Activated CD8-positive, alpha-beta T cell treated with anti-CD3 and anti-CD28 coated beads for 36 hours (primary cell): ENCODE data around the gene MED8. TPM values are rescaled to one million over a fixed set of nuclear protein-coding genes. Genes with fewer than 3 reads are reported as not detected.

Experiments
- ATAC-seq: fragments of 200-7000 bp; cut with Tn5 transposase; one replicate; pipeline ENCODE4 v1.10.0; 2021; ENCODE audit warnings: mild to moderate bottlenecking, moderate library complexity
- CTCF ChIA-PET: fragments of 350-600 bp; sonication (Branson Sonifier 250); formaldehyde crosslinking; loops from one replicate; lab custom pipeline; 2021; ENCODE audit warnings: antibody characterized with exemption; lab: Charles Lee
- POLR2A ChIA-PET: fragments of 350-600 bp; sonication (Branson Sonifier 250); formaldehyde crosslinking; loops from one replicate; lab custom pipeline; 2021; ENCODE audit warnings: antibody characterized with exemption; lab: Charles Lee
- DNase-seq: peaks from one replicate; pipeline ENCODE4 v3.0.0-alpha.2; 2020
- H3K27ac Mint-ChIP-seq: one replicate; pipeline ENCODE4 v1.8.0; 2021; ENCODE audit warnings: mild to moderate bottlenecking, mixed read lengths
- H3K27me3 Mint-ChIP-seq: one replicate; pipeline ENCODE4 v1.8.0; 2021; ENCODE audit warnings: mixed read lengths
- H3K36me3 Mint-ChIP-seq: one replicate; pipeline ENCODE4 v1.8.0; 2021; ENCODE audit warnings: low read depth, mixed read lengths
- H3K4me1 Mint-ChIP-seq: one replicate; pipeline ENCODE4 v1.8.0; 2021; ENCODE audit warnings: low read depth, mixed read lengths
- H3K4me3 Mint-ChIP-seq: one replicate; pipeline ENCODE4 v1.8.0; 2021; ENCODE audit warnings: mild to moderate bottlenecking, moderate library complexity, mixed read lengths
- H3K9me3 Mint-ChIP-seq: one replicate; pipeline ENCODE4 v1.8.0; 2021; ENCODE audit warnings: mixed read lengths
- intact Hi-C: fragments of 100-400 bp; cut with micrococcal nuclease; formaldehyde crosslinking; loops from one replicate; pipeline ENCODE4 v1.10.0; 2022
- total RNA-seq, 2 experiments: library from RNA; stranded (reverse); gene quantifications; one replicate each; pipeline ENCODE4 v1.2.3, GENCODE V29; 2021
- TF ChIP-seq, protein P1 (sequence below): fragments of 200-600 bp; IDR thresholded peaks from one replicate; pipeline ENCODE4 v1.8.0; 2022; ENCODE audit warnings: antibody characterized with exemption, mild to moderate bottlenecking

Gene MED8
- total RNA-seq, 2 experiments from 2014 or later: 33.5 to 34.5 TPM

- Mint-ChIP-seq H3K36me3 (peaks cover 73% of the 10 kb centered on the region), H3K27ac (peak overlapping the region; percentile 4), H3K27me3 (no peaks in the 10 kb centered on the region), H3K9me3 (no peaks in the 10 kb centered on the region), H3K4me1 (peaks cover 47% of the 10 kb centered on the region), H3K4me3 (no peak overlapping the region)
- POLR2A ChIA-PET: interaction anchor here (0.6 to 1.0 kb wide), 3 partner anchors 21 to 360 kb away, joined by 3 to 4 read pairs (median 3); no protein-coding TSS in a partner anchor
- TF ChIP-seq, protein P1, sequence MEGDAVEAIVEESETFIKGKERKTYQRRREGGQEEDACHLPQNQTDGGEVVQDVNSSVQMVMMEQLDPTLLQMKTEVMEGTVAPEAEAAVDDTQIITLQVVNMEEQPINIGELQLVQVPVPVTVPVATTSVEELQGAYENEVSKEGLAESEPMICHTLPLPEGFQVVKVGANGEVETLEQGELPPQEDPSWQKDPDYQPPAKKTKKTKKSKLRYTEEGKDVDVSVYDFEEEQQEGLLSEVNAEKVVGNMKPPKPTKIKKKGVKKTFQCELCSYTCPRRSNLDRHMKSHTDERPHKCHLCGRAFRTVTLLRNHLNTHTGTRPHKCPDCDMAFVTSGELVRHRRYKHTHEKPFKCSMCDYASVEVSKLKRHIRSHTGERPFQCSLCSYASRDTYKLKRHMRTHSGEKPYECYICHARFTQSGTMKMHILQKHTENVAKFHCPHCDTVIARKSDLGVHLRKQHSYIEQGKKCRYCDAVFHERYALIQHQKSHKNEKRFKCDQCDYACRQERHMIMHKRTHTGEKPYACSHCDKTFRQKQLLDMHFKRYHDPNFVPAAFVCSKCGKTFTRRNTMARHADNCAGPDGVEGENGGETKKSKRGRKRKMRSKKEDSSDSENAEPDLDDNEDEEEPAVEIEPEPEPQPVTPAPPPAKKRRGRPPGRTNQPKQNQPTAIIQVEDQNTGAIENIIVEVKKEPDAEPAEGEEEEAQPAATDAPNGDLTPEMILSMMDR: no peak
- CTCF ChIA-PET: no interaction called here
- ATAC-seq (no peak), DNase-seq (no peak)
- intact Hi-C loops: no loop called here
Observed at GRCh38 chr1:43363935-43364525, 25.6 kb downstream of the MED8 start.

DNA sequence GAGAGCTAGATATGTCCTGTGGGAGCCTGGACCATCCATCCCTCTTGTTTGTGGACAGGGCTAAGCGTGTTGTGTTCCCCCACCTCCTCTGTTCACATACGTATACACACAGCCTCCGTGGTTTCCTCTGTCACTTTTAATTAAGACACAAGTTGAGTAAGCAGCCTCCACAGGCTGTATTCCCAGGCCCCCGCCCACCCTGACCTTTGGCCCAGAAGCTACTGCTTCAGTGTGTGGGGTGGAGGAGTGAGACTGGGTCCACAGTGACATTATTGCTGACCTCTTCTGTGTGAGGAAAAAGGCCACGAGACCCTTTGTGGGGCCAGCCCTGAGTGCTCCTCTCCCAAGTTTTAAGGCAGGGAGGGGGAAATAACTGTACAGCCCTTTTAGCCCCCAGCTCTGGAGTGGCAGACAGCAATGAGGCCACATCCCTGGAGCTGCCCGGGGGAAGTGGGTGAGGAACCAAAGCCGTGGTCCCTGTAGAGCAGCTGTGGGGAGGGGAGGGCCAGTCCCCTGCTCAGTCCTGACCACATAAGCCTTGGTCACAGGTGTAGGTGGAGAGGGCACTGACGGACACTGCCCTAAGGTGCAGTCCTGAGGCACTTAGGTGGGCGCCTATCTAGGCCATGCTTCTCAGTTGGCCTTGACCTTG lies 26.2 kb downstream of the MED8 start:
- Mint-ChIP-seq H3K36me3 (peaks cover 70% of the 10 kb centered on the region), H3K4me1 (peaks cover 45% of the 10 kb centered on the region), H3K27me3 (no peaks in the 10 kb centered on the region), H3K4me3 (no peak overlapping the region), H3K9me3 (no peaks in the 10 kb centered on the region), H3K27ac (peak overlapping the region; percentile 78)
- no peak for ATAC-seq
- TF ChIP-seq, protein P1: no peak
- peak; percentile 45 for DNase-seq
- POLR2A ChIA-PET: interaction anchor here (1.0 kb wide), 1 partner anchor 21 kb away, joined by 4 read pairs; no protein-coding TSS in a partner anchor
- intact Hi-C loops: no loop called here
- CTCF ChIA-PET: no interaction called here

DNA sequence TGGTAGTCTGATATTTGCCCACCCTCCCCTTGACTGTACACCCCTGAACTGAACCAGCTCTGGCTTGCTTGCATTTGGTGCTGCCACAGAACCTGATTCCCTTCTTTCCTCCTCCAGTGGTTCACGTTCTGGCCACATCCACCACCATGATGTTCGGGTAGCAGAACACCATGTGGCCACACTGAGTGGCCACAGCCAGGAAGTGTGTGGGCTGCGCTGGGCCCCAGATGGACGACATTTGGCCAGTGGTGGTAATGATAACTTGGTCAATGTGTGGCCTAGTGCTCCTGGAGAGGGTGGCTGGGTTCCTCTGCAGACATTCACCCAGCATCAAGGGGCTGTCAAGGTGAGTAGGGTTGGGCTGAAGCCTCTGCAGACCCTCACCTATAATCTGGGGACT lies 29.0 kb downstream of the MED8 start:
- TF ChIP-seq, protein P1: no peak
- ATAC-seq: no peak
- Mint-ChIP-seq H3K36me3 (peaks cover 62% of the 10 kb centered on the region), H3K27me3 (no peaks in the 10 kb centered on the region), H3K27ac (peak overlapping the region; percentile 71), H3K4me1 (peaks cover 39% of the 10 kb centered on the region), H3K9me3 (no peaks in the 10 kb centered on the region), H3K4me3 (peak overlapping the region; percentile 95)
- intact Hi-C loops: no loop called here
- POLR2A ChIA-PET: interaction anchor here (1.0 kb wide), 1 partner anchor 29 kb away, joined by 3 read pairs; the partner anchor contains the start of gene MED8
- CTCF ChIA-PET: no interaction called here
- no peak for DNase-seq

- ChIA-PET POLR2A (no interaction called here), CTCF (interaction anchor here (2.0 kb wide), 2 partner anchors 8 to 30 kb away, joined by 10 to 11 read pairs; partner anchors contain the start of genes ELOVL1, MED8 and SZT2)
- Mint-ChIP-seq H3K27ac (peak overlapping the region; percentile 71), H3K27me3 (no peaks in the 10 kb centered on the region), H3K9me3 (no peaks in the 10 kb centered on the region), H3K4me3 (peak overlapping the region; percentile 95), H3K4me1 (peaks cover 32% of the 10 kb centered on the region), H3K36me3 (peaks cover 53% of the 10 kb centered on the region)
- intact Hi-C loops: no loop called here
- TF ChIP-seq, protein P1: no peak
- DNase-seq: no peak
- no peak for ATAC-seq
Observed at GRCh38 chr1:43359696-43360095, 29.9 kb downstream of the MED8 start.
